Effector memory CD8-positive, alpha-beta T cell (primary cell): ENCODE measurements around the gene LIX1L.
A peak's percentile ranks its signal among the peaks of the same experiment; 100 is the strongest.

Experiments
- ATAC-seq: fragments of 150-1000 bp; cut with Tn5 transposase; replicated peaks from 2 replicates; pipeline ENCODE4 v1.10.0; 2021; ENCODE audit warnings: mild to moderate bottlenecking, moderate library complexity
- DNase-seq, 3 experiments: peaks; one replicate each; pipeline ENCODE4 v3.0.0; 2021
- H3K27ac Mint-ChIP-seq, 2 donors: one replicate each; pipeline ENCODE4 v1.8.0; 2022; ENCODE audit warnings: mild to moderate bottlenecking in 2 of 2, mixed read lengths in 2 of 2, moderate library complexity in 2 of 2
- H3K27me3 Mint-ChIP-seq, 2 donors: one replicate each; pipeline ENCODE4 v1.8.0; 2022; ENCODE audit warnings: mixed read lengths in 2 of 2
- H3K36me3 Mint-ChIP-seq: one replicate; pipeline ENCODE4 v1.8.0; 2022; ENCODE audit warnings: mild to moderate bottlenecking, moderate library complexity, mixed read lengths; ENCODE audit not compliant: insufficient read depth
- H3K4me1 Mint-ChIP-seq, 2 donors: one replicate each; pipeline ENCODE4 v1.8.0; 2022; ENCODE audit warnings: low read depth in 2 of 2, mixed read lengths in 2 of 2
- H3K4me3 Mint-ChIP-seq, 2 donors: one replicate each; pipeline ENCODE4 v1.8.0; 2022; ENCODE audit warnings: mild to moderate bottlenecking in 2 of 2, mixed read lengths in 2 of 2, moderate library complexity in 2 of 2
- H3K9me3 Mint-ChIP-seq, 2 donors: one replicate each; pipeline ENCODE4 v1.8.0; 2022; ENCODE audit warnings: mixed read lengths in 2 of 2
- total RNA-seq, 9 experiments: gene quantifications; one replicate each; lab custom pipeline; 2026; lab: John Stamatoyannopoulos, UW

Gene LIX1L
- total RNA-seq, result 57.1 to 116 (median 64.8) reads per million in 9 experiments

GRCh38 chr1:145957443-145958319, at the start of gene LIX1L:
LIX1L (minus strand) TSS chr1:145958017; CDS start chr1:145957927, 90 bp downstream.
- H3K9me3 Mint-ChIP-seq, result no peaks in the 10 kb centered on the region
- peaks cover 64 to 72% of the 10 kb centered on the region in 2 donors for H3K4me1 Mint-ChIP-seq
- peak; percentile 92 to 94 (median 94) for DNase-seq
- no peaks in the 10 kb centered on the region for H3K27me3 Mint-ChIP-seq
- H3K36me3 Mint-ChIP-seq, result peaks cover 16% of the 10 kb centered on the region
- ATAC-seq, result peak; percentile 85
- peak within 1 kb of the TSS; percentile 67 to 90 for H3K27ac Mint-ChIP-seq
- peak within 1 kb of the TSS; percentile 82 to 90 for H3K4me3 Mint-ChIP-seq

- Mint-ChIP-seq H3K27ac (peak overlapping the region; percentile 86 to 91), H3K4me3 (peak overlapping the region; percentile 54 to 99), H3K36me3 (peaks cover 13% of the 10 kb centered on the region), H3K9me3 (no peaks in the 10 kb centered on the region), H3K4me1 (peaks cover 58 to 67% of the 10 kb centered on the region in 2 donors), H3K27me3 (no peaks in the 10 kb centered on the region)
- ATAC-seq (no peak), DNase-seq (no peak)
These were observed 43.9 kb upstream of the LIX1L start for GRCh38 chr1:146001709-146002108.

GRCh38 chr1:145999321-146000024, 41.7 kb upstream of the LIX1L start:
- H3K4me1 Mint-ChIP-seq, result peaks cover 45 to 55% of the 10 kb centered on the region in 2 donors
- peak; percentile 52 for ATAC-seq
- DNase-seq, result peak in 2 of 3 experiments; percentile 24
- H3K9me3 Mint-ChIP-seq, result no peaks in the 10 kb centered on the region
- H3K36me3 Mint-ChIP-seq, result peaks cover 35% of the 10 kb centered on the region
- peak overlapping the region; percentile 93 to 99 for H3K4me3 Mint-ChIP-seq
- peak overlapping the region; percentile 89 to 91 for H3K27ac Mint-ChIP-seq
- no peaks in the 10 kb centered on the region for H3K27me3 Mint-ChIP-seq

GRCh38 chr1:145997718-145998023, 39.9 kb upstream of the LIX1L start:
- peaks cover 56 to 64% of the 10 kb centered on the region in 2 donors for H3K4me1 Mint-ChIP-seq
- peak overlapping the region; percentile 93 to 99 for H3K4me3 Mint-ChIP-seq
- DNase-seq (no peak), ATAC-seq (no peak)
- no peaks in the 10 kb centered on the region for H3K27me3 Mint-ChIP-seq
- no peaks in the 10 kb centered on the region for H3K9me3 Mint-ChIP-seq
- peak overlapping the region; percentile 93 to 99 for H3K27ac Mint-ChIP-seq
- peaks cover 50% of the 10 kb centered on the region for H3K36me3 Mint-ChIP-seq

GRCh38 chr1:145997016-145997717, 39.4 kb upstream of the LIX1L start:
- Mint-ChIP-seq H3K4me3 (peak overlapping the region; percentile 93 to 99), H3K27me3 (no peaks in the 10 kb centered on the region), H3K27ac (peak overlapping the region; percentile 93 to 99), H3K9me3 (no peaks in the 10 kb centered on the region), H3K4me1 (peaks cover 59 to 69% of the 10 kb centered on the region in 2 donors), H3K36me3 (peaks cover 55% of the 10 kb centered on the region)
- DNase-seq, result peak in 2 of 3 experiments; percentile 26 to 38
- peak; percentile 44 for ATAC-seq

GRCh38 chr1:145996433-145997015, 38.7 kb upstream of the LIX1L start, which contains the start of gene TXNIP:
TXNIP (minus strand) TSS chr1:145996579; CDS start chr1:145996266, 313 bp downstream.
- no peaks in the 10 kb centered on the region for H3K9me3 Mint-ChIP-seq
- H3K4me3 Mint-ChIP-seq, result peak within 1 kb of the TSS; percentile 93 to 99
- H3K27ac Mint-ChIP-seq, result peak within 1 kb of the TSS; percentile 93 to 99
- H3K4me1 Mint-ChIP-seq, result peaks cover 60 to 70% of the 10 kb centered on the region in 2 donors
- no peaks in the 10 kb centered on the region for H3K27me3 Mint-ChIP-seq
- peak; percentile 89 for ATAC-seq
- peaks cover 62% of the 10 kb centered on the region for H3K36me3 Mint-ChIP-seq
- DNase-seq, result peak; percentile 75 to 76 (median 76)

GRCh38 chr1:145995964-145996432, 38.2 kb upstream of the LIX1L start:
- H3K4me3 Mint-ChIP-seq, result peak overlapping the region; percentile 93 to 99
- peaks cover 61 to 72% of the 10 kb centered on the region in 2 donors for H3K4me1 Mint-ChIP-seq
- H3K9me3 Mint-ChIP-seq, result no peaks in the 10 kb centered on the region
- ATAC-seq, result no peak
- no peak for DNase-seq
- peaks cover 61% of the 10 kb centered on the region for H3K36me3 Mint-ChIP-seq
- peak overlapping the region; percentile 93 to 99 for H3K27ac Mint-ChIP-seq
- H3K27me3 Mint-ChIP-seq, result no peaks in the 10 kb centered on the region

GRCh38 chr1:145995148-145995881, 37.5 kb upstream of the LIX1L start:
- Mint-ChIP-seq H3K36me3 (peaks cover 59% of the 10 kb centered on the region), H3K27ac (peak overlapping the region; percentile 93 to 99), H3K9me3 (no peaks in the 10 kb centered on the region), H3K4me1 (peaks cover 63 to 72% of the 10 kb centered on the region in 2 donors), H3K4me3 (peak overlapping the region; percentile 93 to 99), H3K27me3 (no peaks in the 10 kb centered on the region)
- ATAC-seq (no peak), DNase-seq (no peak)

- Mint-ChIP-seq H3K27ac (peak overlapping the region; percentile 93 to 99), H3K27me3 (no peaks in the 10 kb centered on the region), H3K36me3 (peaks cover 59% of the 10 kb centered on the region), H3K4me3 (peak overlapping the region; percentile 93 to 99), H3K9me3 (no peaks in the 10 kb centered on the region), H3K4me1 (peaks cover 59 to 69% of the 10 kb centered on the region in 2 donors)
- no peak for ATAC-seq
- DNase-seq, result no peak
These were observed 36.7 kb upstream of the LIX1L start for GRCh38 chr1:145994391-145995120.

- DNase-seq, result no peak
- peaks cover 59% of the 10 kb centered on the region for H3K36me3 Mint-ChIP-seq
These were observed 36.0 kb upstream of the LIX1L start for GRCh38 chr1:145993618-145994390.

GRCh38 chr1:145992958-145993617, 35.3 kb upstream of the LIX1L start:
- no peaks in the 10 kb centered on the region for H3K27me3 Mint-ChIP-seq
- DNase-seq (no peak), ATAC-seq (no peak)
- H3K4me3 Mint-ChIP-seq, result peak overlapping the region; percentile 93 to 99
- H3K36me3 Mint-ChIP-seq, result peaks cover 59% of the 10 kb centered on the region
- peak overlapping the region; percentile 93 to 99 for H3K27ac Mint-ChIP-seq
- H3K9me3 Mint-ChIP-seq, result no peaks in the 10 kb centered on the region
- H3K4me1 Mint-ChIP-seq, result peaks cover 50 to 62% of the 10 kb centered on the region in 2 donors

More at GRCh38 chr1:145993618-145994390, 36.0 kb upstream of the LIX1L start:
- H3K4me1 Mint-ChIP-seq, result peaks cover 53 to 64% of the 10 kb centered on the region in 2 donors
- no peaks in the 10 kb centered on the region for H3K27me3 Mint-ChIP-seq
- no peak for ATAC-seq
- H3K4me3 Mint-ChIP-seq, result peak overlapping the region; percentile 93 to 99
- H3K27ac Mint-ChIP-seq, result peak overlapping the region; percentile 93 to 99
- no peaks in the 10 kb centered on the region for H3K9me3 Mint-ChIP-seq
